ENCODE results near the gene BDNF.

DNA sequence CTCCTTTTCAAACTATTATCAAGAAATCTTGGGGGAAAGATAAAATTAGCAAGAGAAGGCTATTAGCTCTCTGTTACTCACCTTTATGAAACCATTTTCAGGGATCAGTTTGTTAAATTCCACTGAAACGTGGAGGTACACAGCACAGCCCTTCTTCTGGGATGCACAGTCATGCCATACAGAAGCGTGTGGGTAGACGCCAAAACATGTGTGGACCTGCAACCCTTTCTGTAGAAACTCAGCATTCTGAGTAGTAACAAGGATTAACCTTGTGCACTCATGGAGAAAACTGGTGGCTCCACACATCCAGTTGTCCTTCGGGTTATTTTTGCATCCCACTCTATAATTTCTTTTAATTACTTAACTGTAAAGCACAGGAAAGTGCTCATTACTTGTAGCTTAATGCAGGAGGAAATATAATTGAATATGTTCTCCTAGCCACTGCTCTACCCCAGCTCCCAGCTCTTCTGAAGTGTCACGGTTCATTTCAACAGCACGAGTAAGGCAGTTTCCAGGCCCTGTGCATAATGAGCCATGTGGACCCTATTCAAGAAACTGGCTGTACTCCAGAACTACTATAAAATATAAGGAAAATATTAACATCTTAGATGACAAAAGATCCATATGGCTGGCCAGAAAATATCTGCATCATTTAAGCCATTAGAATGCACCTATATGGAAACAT is 26.1 kb downstream of the BDNF start:
- no peak for TF ChIP-seq CTCF (IDR thresholded peaks at IDR 0.05)
- TF ChIP-seq POLR2AphosphoS5 (IDR thresholded peaks at IDR 0.05; ENCODE audit: low read depth, low read length), result no peak
- TF ChIP-seq SIN3A (IDR thresholded peaks at IDR 0.05; ENCODE audit: borderline replicate concordance, insufficient read depth, low read depth, low read length), result no peak

Data from Panc1 (cell line).